Measurements from ENCODE around the gene STK32A. TPM values are rescaled to one million over a fixed set of nuclear protein-coding genes. Genes with fewer than 3 reads are reported as not detected.
"Not testable (repeated sequence)": the region's sequence is repeated elsewhere in the genome, so short reads cannot be mapped to it uniquely, and the experiment has no call there.

STK32A gene
- polyA plus RNA-seq, 4 donors: 5.4 to 17.7 (median 14.7) TPM

GRCh38 chr5:147339313-147339712 lies 104.5 kb downstream of the STK32A start:
- no peak for DNase-seq (ENCODE audit: low read depth in 4 of 4, low spot score in 3 of 4)

- DNase-seq (ENCODE audit: low read depth in 4 of 4, low spot score in 3 of 4): peak in 1 of 4 donors; percentile 19
Measured at GRCh38 chr5:147340941-147341340, 106.1 kb downstream of the STK32A start.

- DNase-seq (ENCODE audit: low read depth in 4 of 4, low spot score in 3 of 4): no peak
Measured at GRCh38 chr5:147341345-147341744, 106.5 kb downstream of the STK32A start.

GRCh38 chr5:147344861-147345260 lies 110.0 kb downstream of the STK32A start:
- no peak for DNase-seq (ENCODE audit: low read depth in 4 of 4, low spot score in 3 of 4)

- no peak for DNase-seq (ENCODE audit: low read depth in 4 of 4, low spot score in 3 of 4)
Measured at GRCh38 chr5:147346006-147346561, 111.3 kb downstream of the STK32A start.

- no peak for DNase-seq (ENCODE audit: low read depth in 4 of 4, low spot score in 3 of 4)
Measured at GRCh38 chr5:147348046-147348445, 113.2 kb downstream of the STK32A start.

- DNase-seq (ENCODE audit: low read depth in 4 of 4, low spot score in 3 of 4): no peak
Measured at GRCh38 chr5:147348451-147348850, 113.6 kb downstream of the STK32A start.

GRCh38 chr5:147349241-147349640 lies 114.4 kb downstream of the STK32A start:
- DNase-seq (ENCODE audit: low read depth in 4 of 4, low spot score in 3 of 4): no peak

GRCh38 chr5:147359101-147359500 lies 124.3 kb downstream of the STK32A start:
- DNase-seq (ENCODE audit: low read depth in 4 of 4, low spot score in 3 of 4): no peak

GRCh38 chr5:147359581-147359980 lies 124.8 kb downstream of the STK32A start:
- DNase-seq (ENCODE audit: low read depth in 4 of 4, low spot score in 3 of 4): no peak

GRCh38 chr5:147360816-147361215 lies 126.0 kb downstream of the STK32A start:
- no peak for DNase-seq (ENCODE audit: low read depth in 4 of 4, low spot score in 3 of 4)

- DNase-seq (ENCODE audit: low read depth in 4 of 4, low spot score in 3 of 4): no peak
Measured at GRCh38 chr5:147361441-147362175, 126.8 kb downstream of the STK32A start.

- not testable (repeated sequence) for DNase-seq (ENCODE audit: low read depth in 4 of 4, low spot score in 3 of 4)
Measured at GRCh38 chr5:147367381-147367780, 132.6 kb downstream of the STK32A start.

- DNase-seq (ENCODE audit: low read depth in 4 of 4, low spot score in 3 of 4): no peak
Measured at GRCh38 chr5:147369742-147370374, 135.0 kb downstream of the STK32A start.

- DNase-seq (ENCODE audit: low read depth in 4 of 4, low spot score in 3 of 4): no peak
Measured at GRCh38 chr5:147371290-147371689, 136.5 kb downstream of the STK32A start.

GRCh38 chr5:147372191-147372590 lies 137.4 kb downstream of the STK32A start:
- DNase-seq (ENCODE audit: low read depth in 4 of 4, low spot score in 3 of 4): no peak

- no peak for DNase-seq (ENCODE audit: low read depth in 4 of 4, low spot score in 3 of 4)
Measured at GRCh38 chr5:147373328-147373727, 138.5 kb downstream of the STK32A start.

GRCh38 chr5:147375151-147375550 lies 140.3 kb downstream of the STK32A start:
- DNase-seq (ENCODE audit: low read depth in 4 of 4, low spot score in 3 of 4): no peak

- DNase-seq (ENCODE audit: low read depth in 4 of 4, low spot score in 3 of 4): no peak
Measured at GRCh38 chr5:147377682-147378081, 142.9 kb downstream of the STK32A start.

- DNase-seq (ENCODE audit: low read depth in 4 of 4, low spot score in 3 of 4): no peak
Measured at GRCh38 chr5:147381555-147381954, 146.7 kb downstream of the STK32A start.

GRCh38 chr5:147382776-147383175 lies 147.9 kb downstream of the STK32A start:
- no peak for DNase-seq (ENCODE audit: low read depth in 4 of 4, low spot score in 3 of 4)

Measured in left renal pelvis (tissue), 4 donors.